GM21576 (cell line): ENCODE results near the gene GAS5.
"Not testable (repeated sequence)": the region's sequence is repeated elsewhere in the genome, so short reads cannot be mapped to it uniquely, and the experiment has no call there.

ENCODE experiments used
- ATAC-seq: cut with Tn5 transposase; IDR thresholded peaks from one replicate; pipeline ENCODE4 v1.9.1; 2021; ENCODE audit warnings: mild to moderate bottlenecking, moderate library complexity; ENCODE audit not compliant: unreplicated experiment

The GAS5 gene

DNA sequence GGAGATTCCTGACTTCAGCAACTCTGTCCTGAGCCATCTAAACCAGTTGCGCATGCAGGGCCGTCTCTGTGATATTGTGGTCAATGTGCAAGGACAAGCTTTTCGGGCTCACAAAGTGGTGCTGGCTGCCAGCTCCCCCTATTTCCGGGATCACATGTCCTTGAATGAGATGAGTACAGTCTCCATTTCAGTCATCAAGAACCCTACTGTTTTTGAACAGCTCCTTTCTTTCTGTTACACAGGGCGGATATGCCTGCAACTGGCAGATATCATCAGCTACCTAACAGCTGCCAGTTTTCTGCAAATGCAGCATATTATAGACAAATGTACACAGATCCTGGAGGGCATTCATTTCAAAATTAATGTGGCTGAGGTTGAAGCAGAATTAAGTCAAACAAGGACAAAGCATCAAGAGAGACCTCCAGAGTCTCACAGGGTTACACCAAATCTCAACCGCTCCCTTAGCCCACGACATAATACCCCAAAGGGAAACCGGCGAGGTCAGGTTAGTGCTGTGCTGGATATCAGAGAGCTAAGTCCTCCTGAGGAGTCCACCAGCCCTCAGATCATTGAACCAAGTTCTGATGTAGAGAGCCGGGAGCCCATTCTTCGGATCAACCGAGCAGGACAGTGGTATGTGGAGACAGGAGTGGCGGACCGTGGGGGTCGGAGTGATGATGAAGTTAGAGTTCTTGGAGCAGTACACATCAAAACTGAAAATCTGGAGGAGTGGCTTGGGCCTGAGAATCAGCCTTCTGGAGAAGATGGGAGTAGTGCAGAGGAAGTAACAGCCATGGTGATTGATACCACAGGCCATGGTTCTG, 2.7 kb upstream of the GAS5 start:
- no peak for ATAC-seq

DNA sequence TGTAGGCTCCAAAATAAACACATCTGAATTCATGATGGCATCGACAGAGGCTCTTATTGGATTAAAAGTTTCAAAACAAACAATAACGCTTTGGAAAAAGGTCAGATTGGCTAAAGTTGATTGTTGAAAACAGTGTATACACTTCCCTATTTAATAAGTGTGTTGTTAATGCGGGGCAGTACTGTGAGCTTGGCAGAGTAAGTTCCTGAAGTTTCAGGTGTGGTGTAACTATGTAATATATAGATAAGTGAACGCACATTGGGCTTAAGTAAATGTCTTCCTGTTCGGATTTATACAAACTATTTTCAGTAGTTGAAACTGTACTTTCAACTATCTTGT, 1.2 kb upstream of the GAS5 start:
- no peak for ATAC-seq

DNA sequence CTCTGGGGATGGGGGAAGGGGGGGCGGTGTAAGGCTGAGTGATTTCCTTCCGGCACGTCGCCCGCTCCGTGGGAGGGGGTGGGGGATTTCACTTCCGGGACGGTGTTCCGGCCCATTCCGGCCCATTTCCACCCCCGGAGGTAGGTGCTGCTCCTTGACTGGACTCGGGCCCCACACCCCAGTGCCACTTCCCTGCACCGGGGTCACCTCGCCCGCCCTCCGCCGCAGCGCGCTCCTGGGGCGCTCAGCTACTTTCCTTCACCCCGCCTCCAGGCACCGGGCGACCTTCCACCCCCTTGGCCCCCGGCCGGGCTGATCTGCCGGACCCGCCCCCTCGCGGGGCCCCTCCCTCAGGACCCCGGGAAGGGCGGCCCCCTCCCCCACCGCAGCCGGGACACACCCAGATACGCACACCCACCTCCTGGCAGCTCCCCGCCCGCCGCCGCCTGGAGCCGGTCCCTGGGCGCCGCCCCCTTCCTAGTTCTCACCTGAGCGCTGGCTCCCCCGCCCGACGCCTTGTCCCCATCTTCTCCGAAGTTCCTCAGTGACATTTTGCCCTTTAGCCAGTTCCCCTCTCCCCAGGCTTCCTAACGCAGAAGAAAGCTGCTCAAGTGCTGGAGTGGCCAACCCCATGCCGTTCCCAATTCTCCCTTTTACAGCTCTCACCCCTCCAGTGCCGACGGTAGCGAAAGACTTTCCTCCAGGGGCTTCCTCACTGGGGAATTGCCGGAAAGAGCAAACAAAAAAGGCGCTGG, 654 bp upstream of the GAS5 start, which contains the start of gene ZBTB37:
Gene ZBTB37 (plus strand): TSS at position 115 of the 755 bp plus-strand sequence. CDS start 1,846 bp downstream, outside the sequence.
- ATAC-seq = peak; percentile 54

DNA sequence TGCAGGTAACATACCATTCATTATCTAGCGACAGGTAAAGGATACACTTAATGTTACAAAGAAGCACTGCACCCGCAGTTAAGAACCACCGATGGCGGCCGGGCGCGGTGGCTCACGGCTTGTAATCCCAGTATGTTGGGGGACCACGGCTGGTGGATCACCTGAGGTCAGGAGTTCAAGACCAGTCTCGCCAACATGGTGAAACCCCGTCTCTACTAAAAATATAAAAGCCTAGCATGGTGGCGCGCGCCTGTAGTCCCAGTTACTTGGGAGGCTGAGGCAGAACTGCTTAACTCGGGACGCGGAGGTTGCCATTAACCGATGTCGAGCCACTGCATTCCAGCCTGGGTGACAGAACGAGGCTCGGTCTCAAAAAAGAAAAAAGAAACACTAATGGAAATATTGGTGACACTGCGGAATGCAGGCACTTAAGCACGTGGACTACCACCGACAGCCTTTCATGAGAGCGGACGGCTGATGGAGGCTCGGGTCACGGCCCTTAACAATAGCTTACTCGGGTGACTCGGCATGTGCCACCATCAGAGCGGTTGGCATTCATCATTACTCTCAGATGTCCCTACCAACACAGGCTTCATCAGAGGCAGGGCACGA, 542 bp downstream of the GAS5 start:
- ATAC-seq = no peak

DNA sequence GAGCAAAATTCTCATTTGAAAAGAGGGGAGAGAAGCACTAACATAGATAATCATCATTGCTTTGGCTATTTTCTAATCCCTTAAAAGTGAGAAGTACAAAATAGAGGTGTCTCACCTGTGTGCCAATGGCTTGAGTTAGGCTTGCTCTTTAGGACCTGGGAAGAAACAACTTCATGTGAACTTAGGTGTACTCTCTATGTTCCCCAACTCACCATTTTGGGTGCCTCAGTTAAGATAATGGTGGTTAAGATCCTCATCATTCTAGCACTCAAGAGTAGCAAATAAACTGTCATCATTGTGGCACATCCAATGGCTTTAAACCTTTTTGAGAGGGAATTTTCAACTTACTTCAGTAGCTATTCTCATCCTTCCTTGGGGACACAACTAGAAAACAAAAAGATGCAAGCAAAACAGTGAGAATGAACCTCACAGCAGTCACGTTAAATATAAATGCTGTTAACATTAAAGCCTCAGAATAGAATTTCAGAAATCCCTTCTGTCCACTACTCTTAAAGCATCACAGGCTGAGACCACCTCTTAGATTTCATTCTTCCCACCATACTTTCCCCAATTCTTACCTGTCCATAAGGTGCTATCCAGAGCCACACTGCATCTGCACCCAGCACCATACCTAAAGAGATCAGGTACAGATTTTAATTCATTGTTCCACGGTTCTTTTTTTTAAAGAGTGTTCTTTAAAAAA, 1.2 kb downstream of the GAS5 start:
- ATAC-seq = no peak

DNA sequence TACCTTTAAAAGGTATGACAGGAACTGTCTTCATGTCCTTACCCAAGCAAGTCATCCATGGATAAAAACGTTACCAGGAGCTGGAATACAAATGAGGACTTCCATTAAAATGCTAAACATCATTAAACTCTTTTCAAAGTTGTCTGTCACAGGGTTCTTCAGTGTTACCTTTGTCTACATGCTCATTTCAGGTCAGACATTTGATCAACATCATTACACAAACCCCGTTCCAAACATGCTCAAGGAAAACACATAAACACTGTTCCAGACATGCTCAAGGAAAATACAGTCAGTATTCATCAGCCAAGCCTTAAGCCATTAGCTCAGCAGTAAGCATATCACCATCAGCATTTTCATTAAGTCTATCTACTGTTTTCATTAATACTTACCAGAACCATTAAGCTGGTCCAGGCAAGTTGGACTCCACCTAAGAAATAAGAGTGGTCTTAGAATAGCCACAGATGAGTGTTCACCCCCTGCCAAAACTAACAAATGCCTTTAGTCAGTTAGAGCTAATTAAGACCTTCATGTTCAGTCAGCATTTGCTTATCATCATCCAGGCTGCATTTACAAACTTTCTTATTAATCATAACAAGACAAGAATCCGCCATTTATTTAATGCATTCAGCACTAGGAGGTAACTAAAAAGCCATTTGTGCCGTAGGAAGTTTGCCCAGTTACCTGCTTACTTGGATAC, 2.2 kb downstream of the GAS5 start:
- no peak for ATAC-seq

DNA sequence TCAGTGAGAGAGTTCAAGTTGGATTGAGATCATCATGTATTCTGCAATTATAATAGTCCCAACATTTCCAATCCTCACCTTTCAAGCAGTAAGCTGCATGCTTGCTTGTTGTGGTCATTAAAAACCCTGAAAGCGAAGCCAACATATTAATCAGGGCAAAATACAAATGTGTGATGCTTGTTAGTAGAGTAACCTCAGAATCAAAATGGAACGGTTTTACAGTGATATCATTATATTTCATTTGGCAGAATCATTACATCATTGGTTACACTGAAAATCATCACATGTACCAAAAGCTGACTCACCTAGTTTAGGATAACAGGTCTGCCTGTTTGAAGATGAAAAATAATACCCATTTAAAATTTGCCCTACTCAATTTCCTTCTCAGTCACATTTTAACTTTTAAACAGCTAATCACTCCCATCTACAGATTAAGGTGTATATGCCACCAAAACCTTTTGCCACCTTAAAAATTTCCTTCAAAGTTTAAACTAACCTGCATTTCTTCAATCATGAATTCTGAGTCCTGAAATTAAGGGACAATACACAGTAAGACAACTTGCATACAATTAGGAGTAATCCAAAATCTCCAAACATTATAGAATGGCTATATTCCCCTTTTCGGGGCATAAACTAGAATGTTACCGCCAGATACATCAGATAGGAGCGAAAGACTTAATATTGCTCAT, 3.5 kb downstream of the GAS5 start:
- no peak for ATAC-seq

DNA sequence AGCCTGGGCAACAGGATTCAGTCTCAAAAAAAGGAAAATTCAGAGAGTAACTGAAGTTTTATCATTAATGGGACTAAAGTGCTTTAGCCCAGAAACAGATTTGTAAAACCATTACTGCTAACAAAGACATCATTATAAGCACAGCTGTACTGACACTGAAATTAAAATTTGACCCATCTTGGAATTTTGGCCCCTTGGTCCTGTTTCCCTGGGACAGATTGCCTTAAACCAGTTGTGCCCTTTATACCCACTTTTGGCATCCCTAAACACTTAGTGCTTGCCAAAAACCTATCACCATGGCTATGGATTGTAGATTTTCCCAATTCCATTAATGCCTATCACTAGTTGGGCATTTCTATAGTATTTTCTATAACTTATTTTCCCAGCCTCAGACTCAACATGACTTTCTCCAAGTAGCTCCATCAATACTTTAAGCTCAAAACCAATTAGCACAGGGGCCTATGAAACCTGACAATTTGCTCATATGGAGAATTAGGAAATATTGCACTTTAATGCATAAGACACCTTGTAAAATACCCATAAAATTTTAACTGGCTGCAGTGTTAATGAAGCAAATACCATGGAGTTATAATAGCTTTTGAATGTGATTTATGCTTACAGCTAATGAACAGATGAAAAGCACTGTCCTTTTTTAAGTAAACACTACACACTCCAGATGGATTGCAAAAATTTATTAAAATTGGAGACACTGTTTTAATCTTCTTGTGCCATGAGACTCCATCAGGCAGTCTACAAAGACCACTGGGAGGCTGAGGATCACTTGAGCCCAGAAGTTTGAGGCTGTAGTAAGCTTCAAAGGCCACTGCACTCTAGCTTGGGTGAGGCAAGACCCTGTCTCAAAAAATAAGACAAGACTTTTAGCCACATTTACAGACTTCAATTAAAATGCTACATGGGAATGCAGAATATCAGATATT, 4.3 kb downstream of the GAS5 start:
- no peak for ATAC-seq

DNA sequence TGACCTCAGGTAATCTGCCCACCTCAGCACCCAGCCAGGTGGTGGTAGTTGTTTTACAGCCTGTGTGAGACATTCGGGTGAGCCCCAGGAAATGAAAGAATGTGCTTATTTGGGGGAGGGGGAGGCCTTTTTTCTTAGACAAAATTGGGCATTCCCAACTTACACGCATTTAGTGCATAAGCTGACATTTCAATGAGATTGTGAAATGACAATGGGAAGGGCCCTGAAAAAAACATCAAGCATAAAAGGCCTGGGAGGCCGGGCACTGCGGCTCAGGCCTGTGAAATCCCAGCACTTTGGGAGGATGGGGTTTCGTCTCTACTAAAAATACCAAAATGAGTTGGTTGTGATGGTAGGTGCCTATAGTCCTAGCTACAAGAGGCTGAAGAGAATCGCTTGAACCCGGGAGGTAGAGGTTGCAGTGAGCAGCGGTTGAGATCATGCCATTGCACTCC, 5.0 kb downstream of the GAS5 start:
- no peak for ATAC-seq

DNA sequence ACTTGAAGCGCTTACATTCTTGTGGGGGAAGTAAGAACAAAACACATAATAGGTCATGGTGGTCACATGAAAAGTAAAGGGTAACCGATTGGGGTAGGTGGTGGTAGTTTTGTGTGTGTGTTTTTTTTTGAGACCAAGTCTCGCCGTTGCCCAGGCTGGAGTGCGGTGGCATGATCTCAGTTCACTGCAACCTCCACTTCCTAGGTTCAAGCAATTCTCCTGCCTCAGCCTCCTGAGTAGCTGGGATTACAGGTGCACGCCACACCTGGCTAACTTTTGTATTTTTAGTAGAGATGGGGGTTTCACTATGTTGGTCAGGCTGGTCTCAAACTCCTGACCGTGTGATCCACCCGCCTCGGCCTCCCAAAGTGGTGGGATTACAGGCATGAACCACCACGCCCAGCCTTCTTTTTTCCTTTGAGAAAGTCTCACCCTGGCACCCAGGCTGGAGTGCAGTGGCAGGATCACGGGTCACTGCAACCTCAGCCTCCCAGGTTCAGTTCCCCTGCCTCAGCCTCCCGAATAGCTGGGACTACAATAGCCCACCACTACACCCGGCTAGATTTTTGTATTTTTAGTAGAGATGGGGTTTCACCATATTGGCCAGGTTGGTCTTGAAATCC, 5.5 kb downstream of the GAS5 start:
- ATAC-seq = not testable (repeated sequence)

DNA sequence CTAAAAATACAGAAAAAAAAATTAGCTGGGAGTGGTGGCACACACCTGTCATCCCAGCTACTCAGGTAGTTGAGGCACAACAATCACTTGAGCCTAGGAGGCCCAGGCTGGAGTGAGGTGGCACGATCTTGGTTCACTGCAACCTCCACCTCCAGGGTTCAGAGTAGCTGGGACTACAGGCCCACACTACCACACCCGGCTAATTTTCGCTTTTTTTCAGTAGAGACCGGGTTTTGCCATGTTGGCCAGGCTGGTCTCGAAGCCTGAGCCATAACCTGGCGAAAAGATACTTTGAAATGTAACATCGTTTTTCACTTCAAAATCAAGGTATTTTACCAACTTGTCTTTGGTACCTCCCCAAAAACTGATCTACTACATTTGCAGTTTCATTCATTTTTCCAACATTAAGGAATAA, 6.1 kb downstream of the GAS5 start:
- ATAC-seq = no peak

DNA sequence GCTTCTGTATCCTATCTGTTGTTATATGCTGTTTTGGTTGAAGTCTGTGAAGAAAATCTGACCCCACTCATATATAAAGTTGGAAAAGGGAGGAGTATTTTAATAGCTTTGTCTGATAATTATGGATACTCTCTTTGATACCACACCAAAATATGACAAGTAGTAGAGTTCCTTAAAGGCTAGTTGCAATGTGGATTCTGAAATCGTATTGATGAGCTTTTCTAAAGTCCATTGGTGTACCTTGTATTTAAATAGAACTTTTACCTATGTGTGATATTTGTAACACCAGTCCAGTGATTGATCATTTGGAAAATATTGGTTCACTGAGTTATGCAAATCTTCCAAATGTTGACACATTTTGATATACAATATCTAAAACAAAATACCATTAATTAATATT, 7.7 kb downstream of the GAS5 start:
- no peak for ATAC-seq

DNA sequence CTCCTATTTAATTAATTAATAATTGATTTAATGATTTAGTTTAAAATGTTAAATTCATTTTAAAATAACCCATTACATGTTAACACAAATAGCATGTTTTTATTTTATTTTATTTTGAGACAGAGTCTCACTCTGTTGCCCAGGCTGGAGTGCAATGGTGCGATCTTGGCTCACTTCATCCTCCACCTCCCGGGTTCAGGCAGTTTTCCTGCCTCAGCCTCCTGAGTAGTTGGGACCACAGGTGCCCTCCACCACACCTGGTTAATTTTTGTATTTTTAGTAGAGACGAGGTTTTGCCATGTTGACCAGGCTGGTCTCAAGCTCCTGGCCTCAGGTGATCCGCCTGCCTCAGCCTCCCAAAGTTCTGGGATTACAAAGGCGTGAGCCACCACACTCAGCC, 8.2 kb downstream of the GAS5 start:
- ATAC-seq = not testable (repeated sequence)

DNA sequence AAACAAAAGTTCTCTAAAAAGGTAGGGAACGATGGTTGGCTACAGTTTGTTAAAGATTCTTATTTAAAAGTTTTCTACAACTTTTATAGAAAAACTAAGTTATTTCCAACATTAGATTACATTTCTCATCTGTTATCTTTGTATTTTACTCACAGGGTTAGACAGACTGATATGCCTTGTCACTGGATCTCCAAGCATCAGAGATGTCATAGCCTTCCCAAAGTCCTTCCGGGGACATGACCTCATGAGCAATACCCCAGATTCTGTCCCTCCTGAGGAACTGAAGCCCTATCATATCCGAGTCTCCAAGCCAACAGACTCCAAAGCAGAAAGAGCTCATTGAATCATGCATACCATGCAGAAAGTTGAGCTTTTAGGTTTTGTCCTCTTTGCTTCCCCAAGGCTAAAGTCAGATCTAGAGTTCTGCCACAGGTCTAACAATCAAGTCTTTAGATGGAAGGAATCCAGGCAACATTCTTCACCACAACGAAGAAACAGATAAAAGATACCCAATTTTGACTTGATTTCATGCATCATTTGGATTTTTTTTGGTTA, 10.3 kb downstream of the GAS5 start:
- ATAC-seq = no peak

DNA sequence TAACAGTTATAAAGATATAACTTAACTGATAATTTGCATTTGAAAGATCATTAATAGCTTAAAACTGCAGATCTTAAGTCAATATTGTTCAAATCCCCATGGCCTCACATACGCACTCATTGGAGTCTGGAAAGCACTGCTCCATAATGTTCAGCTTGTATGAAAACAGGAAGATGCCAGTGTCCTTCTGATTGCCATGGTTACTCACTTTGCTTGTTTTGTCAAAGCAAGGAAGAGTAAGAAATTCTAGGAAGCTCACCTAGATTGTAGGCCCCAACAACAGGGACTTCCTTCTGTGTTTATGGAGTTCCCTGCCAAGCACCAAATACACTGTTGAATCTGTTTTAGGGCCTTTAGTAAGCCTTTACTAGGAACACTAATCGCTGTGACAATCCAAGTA, 10.9 kb downstream of the GAS5 start:
- ATAC-seq = no peak

DNA sequence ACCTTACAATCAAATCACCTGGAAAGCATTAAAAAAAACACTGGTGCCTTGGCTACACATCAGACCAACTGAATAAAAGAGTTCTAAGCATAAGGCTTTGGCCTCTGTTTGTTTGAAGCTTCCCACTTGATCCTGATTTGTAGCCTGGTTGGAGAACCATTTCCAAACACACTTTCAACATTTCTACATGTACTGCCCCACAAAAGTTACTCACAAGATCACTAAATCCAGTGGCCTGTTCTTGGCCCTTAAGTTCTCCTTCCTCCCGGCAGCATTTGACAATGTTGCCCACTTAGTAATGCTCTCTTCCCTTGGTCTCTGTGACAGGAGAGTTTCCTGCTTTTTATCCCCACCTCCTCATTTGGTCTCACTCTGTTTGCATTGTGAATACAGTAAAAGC, 11.8 kb downstream of the GAS5 start:
- ATAC-seq = no peak

DNA sequence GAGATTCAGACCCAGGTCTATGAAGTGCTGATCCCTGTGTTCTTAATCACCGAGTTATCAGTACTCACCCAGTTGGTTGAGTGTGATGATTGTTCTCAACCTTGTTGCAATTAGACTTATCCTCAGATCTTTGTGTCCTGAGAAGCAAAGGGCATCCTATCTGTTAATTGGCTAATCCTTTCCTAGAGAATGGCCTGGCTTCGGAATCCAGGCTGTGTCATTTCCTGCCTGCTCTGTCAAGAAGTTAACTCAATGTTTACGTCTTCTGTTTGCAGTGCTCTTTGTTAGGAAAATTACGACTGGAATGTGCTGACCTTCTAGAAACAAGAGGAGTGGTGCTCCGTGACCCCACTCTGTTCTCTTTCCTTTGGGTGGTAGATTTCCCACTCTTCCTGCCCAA, 14.7 kb downstream of the GAS5 start:
- no peak for ATAC-seq

DNA sequence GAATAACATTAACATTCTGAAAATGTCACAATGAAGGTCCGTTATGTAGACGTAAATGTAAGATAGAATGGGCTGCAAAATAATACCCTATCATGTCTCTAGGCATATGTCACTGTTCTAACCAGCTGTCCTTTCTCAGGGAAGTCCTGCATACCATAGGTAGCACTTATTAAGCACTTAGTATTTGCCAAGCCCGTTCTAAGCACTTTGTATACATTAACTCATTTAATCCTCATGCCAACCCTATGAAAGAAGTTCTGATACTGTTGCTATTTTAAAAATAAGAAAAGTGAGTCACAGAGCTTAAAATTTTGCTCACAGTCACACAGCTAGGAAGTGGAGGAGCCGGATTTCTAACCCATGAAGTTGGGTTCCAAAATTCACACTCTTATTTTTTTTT, 15.7 kb downstream of the GAS5 start:
- no peak for ATAC-seq
